NCI-H2171 treated with DMSO at 0.1 percent for 48 hours (cell line): ENCODE results near the gene TMEM140.

ENCODE experiments used
- DNase-seq: peaks from one replicate; lab custom pipeline; 2025; lab: John Stamatoyannopoulos, UW

The TMEM140 gene

GRCh38 chr7:135174941-135175340, 27.1 kb downstream of the TMEM140 start:
- DNase-seq = no peak

- no peak for DNase-seq
Observed at GRCh38 chr7:135175931-135176330, 28.1 kb downstream of the TMEM140 start.

DNA sequence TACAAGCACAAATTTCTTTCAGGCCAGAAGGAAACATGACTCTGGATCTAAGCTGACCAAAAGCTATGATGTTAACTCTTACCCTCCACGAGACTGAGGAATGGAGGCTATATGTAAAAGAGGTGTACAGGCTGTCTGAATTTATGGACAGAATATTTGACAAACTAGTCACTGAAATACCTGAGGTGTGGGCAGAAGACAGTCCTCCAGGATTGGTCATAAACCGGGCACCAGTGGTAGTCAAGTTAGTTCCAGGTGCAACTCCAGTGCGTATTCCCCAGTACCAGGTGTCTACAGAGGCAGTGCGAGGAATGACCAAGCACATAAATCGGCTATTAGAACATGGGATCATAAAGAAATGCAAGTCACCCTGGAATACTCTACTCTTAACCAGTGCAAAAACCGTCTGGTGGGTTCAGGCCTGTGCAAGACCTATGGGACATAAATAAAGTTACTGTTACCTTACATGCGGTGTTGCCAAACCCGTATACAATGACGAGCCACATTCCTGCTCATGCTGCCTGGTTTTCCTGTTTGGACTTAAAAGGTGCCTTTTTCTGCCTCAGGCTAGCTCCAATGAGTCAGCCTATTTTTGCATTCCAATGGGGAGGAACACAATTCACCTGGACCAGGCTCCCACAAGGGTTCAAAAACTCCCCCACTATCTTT, 29.3 kb downstream of the TMEM140 start:
- DNase-seq = no peak

DNA sequence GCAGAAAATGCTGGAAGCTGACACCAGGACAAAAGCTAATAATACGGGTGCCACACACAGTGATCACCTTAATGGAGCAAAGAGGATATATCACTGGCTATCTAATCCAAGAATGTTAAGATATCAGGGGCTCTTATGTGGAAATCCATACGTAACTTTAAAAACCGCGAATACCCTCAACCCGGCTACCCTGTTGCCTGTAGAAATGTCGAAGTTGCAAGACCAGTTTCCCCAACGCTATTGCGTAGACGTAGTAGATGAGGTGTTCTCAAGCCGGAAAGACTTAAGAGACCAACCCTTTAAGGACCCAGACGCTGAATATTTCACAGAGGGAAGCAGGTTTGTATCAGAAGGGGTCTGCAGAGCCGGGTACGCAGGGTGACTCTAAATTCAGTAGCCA, 30.5 kb downstream of the TMEM140 start:
- DNase-seq = no peak

GRCh38 chr7:135179321-135179925, 31.6 kb downstream of the TMEM140 start:
- DNase-seq = no peak

GRCh38 chr7:135180122-135180521, 32.2 kb downstream of the TMEM140 start:
- DNase-seq = no peak

DNA sequence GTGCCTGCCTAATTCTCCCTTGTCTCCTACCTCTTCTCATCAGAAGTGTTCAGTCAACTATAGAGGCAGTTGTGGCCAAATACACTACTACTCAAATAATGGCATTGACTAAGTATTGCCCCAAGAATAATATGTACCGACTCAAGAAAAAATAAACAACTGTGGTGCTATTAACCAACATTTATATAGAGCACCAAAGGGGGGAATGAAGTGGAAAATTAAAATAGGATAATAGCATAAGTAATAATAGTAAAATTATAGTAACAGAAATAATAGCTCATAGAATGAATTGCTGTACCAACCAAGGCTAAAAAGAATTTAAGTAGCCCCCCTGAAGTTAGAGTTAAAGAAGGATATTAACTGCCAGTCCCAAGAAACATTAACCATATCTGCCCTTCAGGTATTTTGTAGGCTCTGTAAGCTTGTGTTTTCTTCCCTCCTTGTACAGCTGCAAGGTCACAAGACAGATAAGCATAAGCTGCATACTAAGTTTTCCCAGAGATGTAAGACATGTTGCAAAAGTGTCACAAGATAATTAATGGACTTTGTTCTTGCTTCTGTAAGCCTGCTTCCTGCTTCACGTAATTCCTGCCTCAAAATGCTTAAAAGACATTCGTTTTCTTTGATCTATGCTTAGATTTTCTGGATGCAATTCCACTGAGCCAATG, 33.5 kb downstream of the TMEM140 start:
- no peak for DNase-seq

DNA sequence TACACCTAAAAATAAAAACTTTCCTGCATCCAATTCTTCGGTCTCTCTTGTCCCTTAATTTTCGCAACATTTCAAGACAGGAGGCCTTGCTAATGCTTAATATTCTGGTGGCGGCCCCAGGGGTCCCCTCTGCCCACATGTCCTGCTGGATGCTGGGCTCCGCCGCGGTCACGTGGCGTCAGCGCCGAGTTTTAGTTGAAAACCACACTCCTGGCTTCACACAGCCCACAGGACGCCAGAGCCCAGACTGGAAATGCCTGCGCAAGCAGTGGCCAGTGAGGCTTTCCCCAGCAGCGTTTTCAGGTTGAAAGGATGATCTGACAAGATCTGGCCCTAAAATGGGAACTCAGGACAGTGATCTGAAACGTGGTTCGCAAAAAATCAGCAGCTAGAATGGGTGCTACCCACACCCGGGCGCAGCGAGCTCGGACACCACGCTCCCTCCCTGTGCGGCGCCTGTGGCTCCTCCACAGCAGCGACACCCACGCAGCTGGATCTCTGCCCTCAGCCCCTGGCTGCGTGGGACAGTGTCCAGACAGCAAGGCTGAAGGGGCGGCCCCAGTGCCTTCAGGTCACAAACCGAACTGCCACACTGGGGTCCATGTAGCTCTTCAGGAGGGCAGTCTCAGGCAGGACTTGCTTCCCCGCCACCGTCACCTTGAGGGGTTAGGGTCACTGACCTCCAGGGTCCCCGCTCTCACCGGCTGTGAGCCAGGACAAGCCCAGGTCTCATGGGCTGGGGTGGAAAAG, 34.2 kb downstream of the TMEM140 start:
- no peak for DNase-seq

DNA sequence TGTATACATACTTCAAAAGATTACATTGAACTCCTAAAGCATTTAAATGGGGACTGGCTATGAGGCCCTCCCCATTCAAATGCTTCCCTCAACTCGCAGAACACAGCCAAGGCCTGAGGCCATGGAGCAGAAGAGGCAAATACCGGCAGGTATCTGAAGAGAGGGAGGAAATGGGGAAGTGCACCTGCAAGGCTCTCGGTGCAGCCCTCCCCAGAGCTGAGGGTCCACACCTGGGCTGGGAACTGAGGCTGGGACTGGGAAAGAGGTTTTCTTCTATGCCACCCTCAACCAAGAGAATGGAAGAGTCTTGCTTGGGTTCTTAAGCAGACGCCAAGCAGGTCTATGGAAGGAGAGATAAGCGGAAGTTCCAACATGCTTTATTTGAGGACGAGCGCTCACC, 35.6 kb downstream of the TMEM140 start:
- no peak for DNase-seq

GRCh38 chr7:135184254-135184841, 36.5 kb downstream of the TMEM140 start:
- no peak for DNase-seq

- DNase-seq = no peak
Observed at GRCh38 chr7:135185471-135186260, 37.8 kb downstream of the TMEM140 start.

DNA sequence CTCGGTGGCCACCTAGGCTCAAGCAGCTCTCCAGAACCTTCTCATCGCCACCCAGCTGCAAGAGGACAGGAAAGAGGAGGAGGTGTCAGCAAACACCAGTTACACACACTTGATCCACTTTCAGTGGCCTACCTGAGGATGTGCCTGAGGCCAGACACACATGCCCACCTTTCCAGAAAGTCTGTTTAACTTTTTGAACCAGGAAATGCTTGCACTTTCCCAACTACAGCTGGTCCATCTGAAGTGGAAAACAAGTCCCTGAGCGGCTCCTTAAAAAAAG, 38.3 kb downstream of the TMEM140 start:
- DNase-seq = no peak

DNA sequence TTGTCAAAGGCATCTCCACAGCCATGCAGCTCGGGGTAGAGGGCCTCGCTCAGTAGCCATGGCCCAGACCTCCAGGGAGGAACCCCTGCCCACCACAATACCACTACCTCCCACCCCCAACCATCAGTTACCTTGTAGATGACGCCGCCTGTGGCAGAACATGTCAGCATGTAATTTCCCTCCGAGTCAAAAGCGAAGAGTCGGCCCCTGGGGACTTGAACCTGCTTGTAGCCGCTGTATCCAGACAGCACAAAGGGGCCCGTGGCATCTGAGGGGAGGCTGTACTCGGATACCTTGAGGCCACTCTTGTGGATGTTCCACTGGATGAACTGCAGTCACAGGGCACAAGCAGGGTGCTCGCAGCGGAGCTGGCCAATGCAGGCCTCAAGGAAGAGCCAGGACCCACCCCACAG, 39.0 kb downstream of the TMEM140 start:
- no peak for DNase-seq

DNA sequence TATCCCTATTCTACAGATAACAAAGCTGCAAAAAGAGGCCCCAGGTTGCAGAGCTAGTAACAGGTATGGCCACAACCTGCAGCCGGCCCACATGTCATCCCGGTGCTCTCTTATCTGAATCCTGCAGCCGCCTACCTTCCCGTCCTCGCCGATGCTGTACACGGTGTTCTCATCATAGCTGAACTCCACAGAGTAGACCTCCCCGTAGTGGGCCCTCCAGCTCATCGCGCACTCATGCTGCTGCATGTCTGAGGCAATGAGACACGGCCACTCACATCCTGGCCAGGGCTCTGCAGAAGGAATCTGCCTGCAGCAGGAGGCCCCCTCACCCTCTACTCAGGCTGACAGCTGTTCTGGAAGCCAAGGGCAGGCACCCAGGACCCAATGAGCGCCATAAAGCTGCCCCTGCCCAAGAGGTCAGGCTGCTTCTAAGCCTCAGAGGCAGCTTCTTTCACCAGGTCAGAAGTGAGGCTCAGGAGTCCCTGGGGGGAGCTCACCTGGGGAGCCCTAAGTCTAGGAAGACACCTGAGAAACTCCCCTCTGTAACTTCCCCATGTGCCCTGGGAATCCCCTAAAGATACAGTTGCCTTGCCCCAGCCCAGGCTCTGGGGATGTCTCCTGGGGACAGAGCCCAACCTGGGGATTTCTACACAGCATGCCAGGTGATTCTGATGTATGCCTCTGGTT, 40.6 kb downstream of the TMEM140 start:
- DNase-seq = no peak

DNA sequence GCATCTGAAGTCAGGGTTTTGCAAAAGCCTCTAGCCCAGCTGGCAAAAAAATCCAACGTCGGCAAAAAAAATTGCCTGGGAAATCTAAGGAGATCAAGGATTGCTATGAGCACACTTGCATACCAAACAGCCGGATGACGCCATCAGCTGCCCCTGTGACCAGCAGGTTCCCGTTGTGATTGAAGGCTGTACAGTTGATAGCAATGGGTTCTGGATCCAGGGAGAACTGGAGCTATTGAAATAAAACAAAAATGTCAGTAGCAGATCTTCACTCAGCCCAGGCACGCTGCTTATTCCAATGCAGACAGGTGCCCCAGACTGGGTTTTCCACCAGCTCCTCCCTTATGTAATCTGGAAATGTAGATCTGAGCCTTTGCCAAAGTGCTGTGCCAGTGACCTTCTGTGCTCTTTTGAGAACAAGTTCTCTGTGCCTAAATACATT, 41.4 kb downstream of the TMEM140 start:
- no peak for DNase-seq

- DNase-seq = no peak
Observed at GRCh38 chr7:135189961-135190360, 42.1 kb downstream of the TMEM140 start.

- no peak for DNase-seq
Observed at GRCh38 chr7:135190703-135191102, 42.8 kb downstream of the TMEM140 start.

GRCh38 chr7:135192914-135193536, 45.2 kb downstream of the TMEM140 start:
- DNase-seq = no peak

DNA sequence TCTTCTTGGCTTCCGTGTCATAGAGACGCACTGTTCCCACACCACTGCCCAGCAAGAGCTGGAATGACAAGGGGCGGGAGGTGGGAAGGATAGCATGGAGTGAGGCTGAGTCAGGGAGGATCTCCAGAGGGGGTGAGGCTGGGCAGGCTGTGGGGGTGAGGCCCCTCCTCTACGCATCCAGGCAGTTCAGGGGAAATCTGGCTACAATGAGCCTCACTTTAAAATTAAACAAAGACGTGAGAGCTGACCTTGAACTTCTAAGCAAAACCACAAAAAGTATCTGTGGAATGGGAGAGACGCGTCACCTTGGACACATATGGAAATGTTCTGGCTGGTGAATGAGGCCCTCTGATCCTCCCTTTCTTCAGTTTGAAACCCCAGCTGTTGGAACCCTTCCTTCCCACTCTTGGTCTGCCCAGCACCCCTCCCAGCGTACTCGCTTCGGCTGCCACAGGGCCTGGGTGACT, 45.8 kb downstream of the TMEM140 start:
- DNase-seq = no peak

GRCh38 chr7:135194494-135195095, 46.7 kb downstream of the TMEM140 start:
- peak; percentile 27 for DNase-seq
